Fibroblast of mammary gland (primary cell): ENCODE measurements around the gene BDKRB2.

Experiments used
- DNase-seq: peaks from one replicate; pipeline ENCODE4 v3.0.0-alpha.2; 2010; ENCODE audit warnings: low read depth
- H3K4me3 ChIP-seq: 2 replicates; pipeline ENCODE4 v1.5.1; 2011; ENCODE audit warnings: low read depth, mild to moderate bottlenecking, low read length, moderate library complexity; ENCODE audit not compliant: control insufficient read depth
- CTCF ChIP-seq: conservative IDR thresholded peaks from 2 replicates; pipeline ENCODE4 v1.5.1; 2011; ENCODE audit warnings: low read depth, low read length, inconsistent platforms; ENCODE audit not compliant: control insufficient read depth, insufficient read depth

BDKRB2 gene

GRCh38 chr14:96161636-96162035 lies 43.0 kb upstream of the BDKRB2 start:
- no peak for DNase-seq
- TF ChIP-seq CTCF: no peak
- H3K4me3 ChIP-seq: no peak overlapping the region

GRCh38 chr14:96162265-96162664 lies 42.4 kb upstream of the BDKRB2 start:
- DNase-seq: no peak
- H3K4me3 ChIP-seq: no peak overlapping the region
- no peak for TF ChIP-seq CTCF

GRCh38 chr14:96162741-96163140 lies 41.9 kb upstream of the BDKRB2 start:
- peak; percentile 40 for DNase-seq
- TF ChIP-seq CTCF: no peak
- H3K4me3 ChIP-seq: no peak overlapping the region

- H3K4me3 ChIP-seq: no peak overlapping the region
- DNase-seq: peak; percentile 38
- no peak for TF ChIP-seq CTCF
Observed at GRCh38 chr14:96164861-96165490, 39.7 kb upstream of the BDKRB2 start.

- no peak for TF ChIP-seq CTCF
- no peak overlapping the region for H3K4me3 ChIP-seq
- DNase-seq: no peak
Observed at GRCh38 chr14:96165493-96166436, 38.9 kb upstream of the BDKRB2 start.

- no peak overlapping the region for H3K4me3 ChIP-seq
- no peak for TF ChIP-seq CTCF
- DNase-seq: peak; percentile 44
Observed at GRCh38 chr14:96166461-96167223, 38.0 kb upstream of the BDKRB2 start.
